GM23248 (cell line): ENCODE measurements around the gene DOP1A. TPM values are rescaled to one million over a fixed set of nuclear protein-coding genes. Genes with fewer than 3 reads are reported as not detected.

ENCODE experiments used
- DNase-seq: peaks from one replicate; pipeline ENCODE4 v3.0.0-alpha.2; 2015
- H2AFZ ChIP-seq: fragments of 200-600 bp; sonication (generic); 2 replicates; pipeline ENCODE4 v1.6.1; 2016; ENCODE audit warnings: antibody characterized with exemption
- H3F3A ChIP-seq: fragments of 200-600 bp; sonication (generic); 2 replicates; pipeline ENCODE4 v1.6.1; 2016; ENCODE audit warnings: mild to moderate bottlenecking, antibody characterized with exemption, mixed run types; ENCODE audit not compliant: insufficient read depth
- H3K27ac ChIP-seq: fragments of 200-600 bp; sonication (generic); 2 replicates; pipeline ENCODE4 v1.5.1; 2016; ENCODE audit warnings: mild to moderate bottlenecking
- H3K27me3 ChIP-seq: fragments of 200-600 bp; sonication (generic); replicated peaks from 2 replicates; pipeline ENCODE4 v1.6.1; 2016; ENCODE audit warnings: mild to moderate bottlenecking; ENCODE audit not compliant: insufficient read depth
- H3K36me3 ChIP-seq: fragments of 200-600 bp; sonication (generic); 2 replicates; pipeline ENCODE4 v1.6.1; 2016; ENCODE audit warnings: low read depth, mild to moderate bottlenecking
- H3K4me1 ChIP-seq: fragments of 200-600 bp; sonication (generic); 2 replicates; pipeline ENCODE4 v1.6.1; 2016; ENCODE audit warnings: mild to moderate bottlenecking; ENCODE audit not compliant: insufficient read depth
- H3K4me2 ChIP-seq: fragments of 200-600 bp; sonication (generic); one replicate; pipeline ENCODE4 v1.6.1; 2016; ENCODE audit warnings: mild to moderate bottlenecking; ENCODE audit not compliant: unreplicated experiment
- H3K4me3 ChIP-seq: fragments of 200-600 bp; sonication (generic); 2 replicates; pipeline ENCODE4 v1.5.1; 2016; ENCODE audit warnings: mild to moderate bottlenecking
- H3K79me2 ChIP-seq: fragments of 200-600 bp; sonication (generic); 2 replicates; pipeline ENCODE4 v1.6.1; 2016; ENCODE audit warnings: mild to moderate bottlenecking; ENCODE audit not compliant: insufficient read depth
- H3K9ac ChIP-seq: fragments of 200-600 bp; sonication (generic); 2 replicates; pipeline ENCODE4 v1.6.1; 2016; ENCODE audit warnings: mild to moderate bottlenecking
- H3K9me2 ChIP-seq: fragments of 200-600 bp; sonication (generic); 2 replicates; pipeline ENCODE4 v1.6.1; 2016; ENCODE audit warnings: mixed run types, mild to moderate bottlenecking, moderate library complexity; ENCODE audit not compliant: insufficient read depth
- H3K9me3 ChIP-seq: fragments of 200-600 bp; sonication (generic); one replicate; pipeline ENCODE4 v1.6.1; 2017; ENCODE audit warnings: low read depth
- H4K20me1 ChIP-seq: fragments of 200-600 bp; sonication (generic); 2 replicates; pipeline ENCODE4 v1.6.0; 2016; ENCODE audit not compliant: insufficient read depth
- EZH2 ChIP-seq: fragments of 200-600 bp; sonication (generic); IDR thresholded peaks from 2 replicates; pipeline ENCODE4 v1.6.1; 2018; ENCODE audit warnings: antibody characterized with exemption, mild to moderate bottlenecking; ENCODE audit not compliant: insufficient read depth, poor library complexity, severe bottlenecking
- EZH2phosphoT487 ChIP-seq: fragments of 200-600 bp; sonication (generic); IDR thresholded peaks from 2 replicates; pipeline ENCODE4 v1.6.1; 2018; ENCODE audit warnings: antibody characterized with exemption, moderate library complexity, mild to moderate bottlenecking, low read depth; ENCODE audit not compliant: insufficient read depth
- WGBS, 2 experiments: methylation state at CpG; one replicate each; pipeline ENCODE4 v1.1.6; 2015 to 2017; ENCODE audit warnings: low lambda C conversion rate in 2 of 2, low coverage in 1 of 2; ENCODE audit errors: missing lambda C conversion rate in 2 of 2; 5-methylcytosine and 5-hydroxymethylcytosine counted together
- in situ Hi-C: fragments of 300-500 bp; cut with MboI; formaldehyde crosslinking; loops from 2 replicates; pipeline ENCODE4 v1.15.0; 2020
- polyA plus RNA-seq: library from polyadenylated mRNA; unstranded; fragments of >200 nt; fragmentation: Nextera tagmentation; extraction: Ambion mirVana; gene quantifications from 2 replicates; pipeline ENCODE4 v1.2.1, GENCODE V29; 2016
- total RNA-seq: library from RNA; depleted of rRNA; stranded (reverse); fragments of >200 nt; shearing (Covaris generic); gene quantifications from 2 replicates; pipeline ENCODE4 v1.2.3, GENCODE V29; 2014

The DOP1A gene
- total and polyA plus RNA-seq, 2 experiments from 2014 or later, result 3.5 to 18.2 TPM

- H3K9me2 ChIP-seq, result no peaks in the 10 kb centered on the region
- H3K9me3 ChIP-seq, result no peaks in the 10 kb centered on the region
- H3K36me3 ChIP-seq, result peaks cover 27% of the 10 kb centered on the region
- in situ Hi-C loops, result loop anchor here (25.0 kb wide), 1 partner anchor 955 kb away; the partner anchor contains the start of gene IBTK
- DNase-seq, result peak; percentile 71
- H3K79me2 ChIP-seq, result peaks cover 69% of the 10 kb centered on the region
- H4K20me1 ChIP-seq, result no peaks in the 10 kb centered on the region
- peak overlapping the region; percentile 92 for H3K27ac ChIP-seq
- peak overlapping the region; percentile 98 for H3K9ac ChIP-seq
- H3K4me1 ChIP-seq, result peaks cover 29% of the 10 kb centered on the region
- no peak for TF ChIP-seq EZH2phosphoT487
- no peak for TF ChIP-seq EZH2
- H3K4me2 ChIP-seq, result peak overlapping the region; percentile 95
- 0 to 4% methylated on average over 4 of the region's 4 CpGs for WGBS, 2 experiments
- no peaks in the 10 kb centered on the region for H3K27me3 ChIP-seq
- peak overlapping the region; percentile 88 for H3K4me3 ChIP-seq
- peak overlapping the region; percentile 72 for H2AFZ ChIP-seq
- no peaks in the 10 kb centered on the region for H3F3A ChIP-seq
These were observed 125.0 kb downstream of the DOP1A start for GRCh38 chr6:83192456-83192855.

- H3K9me3 ChIP-seq, result no peaks in the 10 kb centered on the region
- peak within 1 kb of the TSS; percentile 88 for H3K4me3 ChIP-seq
- peaks cover 35% of the 10 kb centered on the region for H3K4me1 ChIP-seq
- H4K20me1 ChIP-seq, result no peaks in the 10 kb centered on the region
- H3K79me2 ChIP-seq, result peaks cover 62% of the 10 kb centered on the region
- DNase-seq, result peak; percentile 97
- in situ Hi-C loops, result loop anchor here (25.0 kb wide), 1 partner anchor 956 kb away; the partner anchor contains the start of gene IBTK
- peak within 1 kb of the TSS; percentile 72 for H2AFZ ChIP-seq
- peaks cover 21% of the 10 kb centered on the region for H3K36me3 ChIP-seq
- peak within 1 kb of the TSS; percentile 98 for H3K9ac ChIP-seq
- no peaks in the 10 kb centered on the region for H3K9me2 ChIP-seq
- peak within 1 kb of the TSS; percentile 95 for H3K4me2 ChIP-seq
- 0 to 1% methylated on average over 54 to 60 of the region's 88 CpGs for WGBS, 2 experiments
- peak within 1 kb of the TSS; percentile 92 for H3K27ac ChIP-seq
- H3K27me3 ChIP-seq, result no peaks in the 10 kb centered on the region
- 0 out of 2 replicates have a peak, but pooled peaks cover 3% of the 10 kb centered on the region for H3F3A ChIP-seq
- TF ChIP-seq EZH2phosphoT487 (no peak), EZH2 (no peak)
These were observed 125.6 kb downstream of the DOP1A start, which contains the start of the genes PGM3 and RWDD2A for GRCh38 chr6:83192871-83193746. TSS of gene PGM3 (minus strand) at chr6:83193265. CDS start at chr6:83191012, 2,253 bp downstream. TSS of gene RWDD2A (plus strand) at chr6:83193357. CDS start at chr6:83194452, 1,095 bp downstream.

- WGBS, 2 experiments, result 3% methylated on average over 42 to 44 of the region's 44 CpGs
- H3K27me3 ChIP-seq, result no peaks in the 10 kb centered on the region
- H3K27ac ChIP-seq, result peak overlapping the region; percentile 92; the same call in 1 of the 2 replicates
- peaks cover 12% of the 10 kb centered on the region; the same call in 1 of the 2 replicates for H3F3A ChIP-seq
- peaks cover 54% of the 10 kb centered on the region for H3K79me2 ChIP-seq
- peak; percentile 67 for DNase-seq
- H3K4me3 ChIP-seq, result peak overlapping the region; percentile 88
- in situ Hi-C loops, result loop anchor here (25.0 kb wide), 1 partner anchor 957 kb away; the partner anchor contains the start of gene IBTK
- H3K36me3 ChIP-seq, result peaks cover 13% of the 10 kb centered on the region
- peak overlapping the region; percentile 95 for H3K4me2 ChIP-seq
- H3K9me2 ChIP-seq, result no peaks in the 10 kb centered on the region
- no peaks in the 10 kb centered on the region for H4K20me1 ChIP-seq
- H2AFZ ChIP-seq, result peak overlapping the region; percentile 72
- H3K9me3 ChIP-seq, result no peaks in the 10 kb centered on the region
- peaks cover 44% of the 10 kb centered on the region for H3K4me1 ChIP-seq
- TF ChIP-seq EZH2, result no peak
- no peak for TF ChIP-seq EZH2phosphoT487
- peak overlapping the region; percentile 98 for H3K9ac ChIP-seq
These were observed 126.5 kb downstream of the DOP1A start for GRCh38 chr6:83193747-83194566.
